ENCODE measurements around the gene OIT3.

DNA sequence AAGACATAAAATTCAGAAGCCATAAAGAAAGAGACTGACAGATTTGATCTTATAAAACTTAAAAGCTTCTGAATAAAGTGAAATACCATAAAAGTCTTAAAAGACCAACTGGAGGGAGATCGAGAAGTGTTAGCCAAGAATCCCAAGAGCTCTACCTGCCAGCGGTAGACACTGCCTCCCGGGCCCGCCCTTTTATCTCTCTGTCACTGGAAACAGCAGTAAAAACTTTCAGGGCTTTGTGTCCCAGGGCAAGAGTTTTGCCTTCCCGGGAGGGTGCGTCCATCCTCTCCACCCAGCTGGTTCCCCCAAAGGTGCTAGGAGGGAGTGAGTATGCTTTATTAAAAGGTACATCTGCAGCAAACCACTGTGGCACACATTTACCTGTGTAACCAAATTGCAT, 55.2 kb downstream of the OIT3 start:
- TF ChIP-seq, protein P1, sequence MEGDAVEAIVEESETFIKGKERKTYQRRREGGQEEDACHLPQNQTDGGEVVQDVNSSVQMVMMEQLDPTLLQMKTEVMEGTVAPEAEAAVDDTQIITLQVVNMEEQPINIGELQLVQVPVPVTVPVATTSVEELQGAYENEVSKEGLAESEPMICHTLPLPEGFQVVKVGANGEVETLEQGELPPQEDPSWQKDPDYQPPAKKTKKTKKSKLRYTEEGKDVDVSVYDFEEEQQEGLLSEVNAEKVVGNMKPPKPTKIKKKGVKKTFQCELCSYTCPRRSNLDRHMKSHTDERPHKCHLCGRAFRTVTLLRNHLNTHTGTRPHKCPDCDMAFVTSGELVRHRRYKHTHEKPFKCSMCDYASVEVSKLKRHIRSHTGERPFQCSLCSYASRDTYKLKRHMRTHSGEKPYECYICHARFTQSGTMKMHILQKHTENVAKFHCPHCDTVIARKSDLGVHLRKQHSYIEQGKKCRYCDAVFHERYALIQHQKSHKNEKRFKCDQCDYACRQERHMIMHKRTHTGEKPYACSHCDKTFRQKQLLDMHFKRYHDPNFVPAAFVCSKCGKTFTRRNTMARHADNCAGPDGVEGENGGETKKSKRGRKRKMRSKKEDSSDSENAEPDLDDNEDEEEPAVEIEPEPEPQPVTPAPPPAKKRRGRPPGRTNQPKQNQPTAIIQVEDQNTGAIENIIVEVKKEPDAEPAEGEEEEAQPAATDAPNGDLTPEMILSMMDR (IDR thresholded peaks at IDR 0.05; ENCODE audit: borderline replicate concordance, extremely low read depth, low read length, poor library complexity, severe bottlenecking), result no peak
- TF ChIP-seq EZH2 (IDR thresholded peaks at IDR 0.05; ENCODE audit: borderline replicate concordance, low read depth, low read length, severe bottlenecking), result no peak

Data from DND-41 (cell line).